T-helper 1 cell treated with Interleukin-12 subunit alpha and Interleukin-12 subunit beta and Interleukin-4 antibody, amounts not matched to agents 30 ng/mL and 1 ng/mL, for 36 hours (primary cell): ENCODE measurements around the gene NOCT. TPM values are rescaled to one million over a fixed set of nuclear protein-coding genes. Genes with fewer than 3 reads are reported as not detected.
"Not testable (repeated sequence)": the region's sequence is repeated elsewhere in the genome, so short reads cannot be mapped to it uniquely, and the experiment has no call there.

Experiments used
- intact Hi-C: fragments of 100-400 bp; cut with micrococcal nuclease; formaldehyde crosslinking; loops from one replicate; pipeline ENCODE4 v1.15.1; 2024
- total RNA-seq: library from RNA; stranded (reverse); gene quantifications from 2 replicates; pipeline ENCODE4 v1.2.3, GENCODE V29; 2022

Gene NOCT, protein sequence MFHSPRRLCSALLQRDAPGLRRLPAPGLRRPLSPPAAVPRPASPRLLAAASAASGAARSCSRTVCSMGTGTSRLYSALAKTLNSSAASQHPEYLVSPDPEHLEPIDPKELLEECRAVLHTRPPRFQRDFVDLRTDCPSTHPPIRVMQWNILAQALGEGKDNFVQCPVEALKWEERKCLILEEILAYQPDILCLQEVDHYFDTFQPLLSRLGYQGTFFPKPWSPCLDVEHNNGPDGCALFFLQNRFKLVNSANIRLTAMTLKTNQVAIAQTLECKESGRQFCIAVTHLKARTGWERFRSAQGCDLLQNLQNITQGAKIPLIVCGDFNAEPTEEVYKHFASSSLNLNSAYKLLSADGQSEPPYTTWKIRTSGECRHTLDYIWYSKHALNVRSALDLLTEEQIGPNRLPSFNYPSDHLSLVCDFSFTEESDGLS
- total RNA-seq = 11.5 and 12.8 TPM in 2 replicates

DNA sequence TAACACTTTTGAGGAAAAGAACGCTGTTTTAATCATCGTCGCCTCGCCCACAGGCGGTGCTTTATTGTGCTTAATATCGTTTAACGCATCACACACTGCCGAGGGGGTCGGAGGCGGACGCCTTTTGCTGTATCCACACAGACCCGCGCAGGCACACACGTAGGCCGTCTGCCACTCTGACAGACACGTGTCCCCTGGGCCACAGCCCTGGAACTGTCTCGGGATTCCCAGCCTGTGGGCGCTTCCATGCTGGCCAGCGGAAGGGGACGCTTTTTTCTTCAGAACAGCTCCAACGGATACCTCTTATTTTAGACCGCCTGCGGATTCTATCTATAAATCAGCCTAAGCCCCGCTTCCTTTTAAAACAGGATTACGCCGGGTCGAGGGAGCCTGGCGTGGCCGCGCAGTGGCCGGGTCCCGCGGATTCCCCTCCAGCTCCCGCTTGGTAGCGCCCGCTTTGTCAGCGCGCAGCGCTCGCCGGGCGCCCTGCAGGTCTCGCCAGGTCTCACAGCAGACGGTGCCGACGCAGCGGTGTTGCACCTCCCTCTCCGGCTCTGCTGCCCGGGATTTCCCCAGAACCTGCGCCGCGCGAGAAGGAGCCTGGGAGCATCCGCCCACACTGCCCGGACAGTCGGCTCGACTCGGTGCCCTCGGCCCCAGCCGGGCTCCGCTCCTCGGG lies at the start of gene NOCT:
NOCT (plus strand) TSS at position 513 of the 679 bp plus-strand sequence. CDS start 201 bp downstream, outside the sequence.
- intact Hi-C loops = loop anchor here (1.0 to 10.0 kb wide), 12 partner anchors 15 to 1507 kb away; partner anchors contain the start of genes NAA15, SCOC, SETD7 and SLC7A11

- intact Hi-C loops = no loop called here
Measured at GRCh38 chr4:138967313-138967712, 48.3 kb upstream of the NOCT start.

DNA sequence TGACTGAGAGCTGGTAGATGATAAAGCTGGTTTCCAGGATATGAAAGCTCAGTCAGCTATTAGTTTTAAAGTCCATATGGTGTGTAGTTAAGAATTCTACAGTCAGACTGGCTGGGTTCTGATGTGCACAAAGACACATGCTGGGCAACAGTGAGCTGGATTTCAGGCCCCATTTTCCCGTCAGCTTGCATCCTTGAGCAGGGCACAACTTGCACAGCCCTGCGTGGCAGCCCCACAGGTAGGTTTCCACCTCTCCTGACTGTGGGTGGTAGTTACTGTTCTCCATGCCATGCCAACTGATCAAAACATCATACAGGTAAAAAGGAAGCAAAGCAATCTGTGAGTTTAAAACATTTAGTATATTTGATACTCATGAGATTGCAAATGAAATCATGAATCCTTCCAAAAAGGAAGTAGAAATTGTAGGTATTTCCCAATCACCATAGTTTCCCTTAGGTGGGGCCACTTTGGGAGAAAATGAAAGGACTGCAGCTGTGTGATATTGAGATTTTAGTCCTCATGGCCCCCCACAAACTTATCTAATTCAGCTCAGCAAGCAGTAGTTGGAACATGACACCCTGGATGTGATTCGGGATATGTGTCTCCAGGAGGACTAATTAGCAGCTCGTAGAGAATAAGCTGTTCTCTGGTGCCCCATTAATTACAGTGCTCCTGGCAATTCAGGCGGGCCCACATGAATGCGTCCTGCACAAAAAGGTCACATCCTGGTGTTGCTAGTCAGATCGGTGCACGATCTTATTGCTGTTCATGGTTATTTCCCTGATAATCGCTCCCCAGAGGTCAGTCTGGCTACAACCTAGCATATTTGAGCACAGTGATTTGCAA lies 42.4 kb upstream of the NOCT start:
- intact Hi-C loops = no loop called here

GRCh38 chr4:138975225-138975624 lies 40.4 kb upstream of the NOCT start:
- intact Hi-C loops = no loop called here

- intact Hi-C loops = no loop called here
Measured at GRCh38 chr4:138976526-138976925, 39.1 kb upstream of the NOCT start.

DNA sequence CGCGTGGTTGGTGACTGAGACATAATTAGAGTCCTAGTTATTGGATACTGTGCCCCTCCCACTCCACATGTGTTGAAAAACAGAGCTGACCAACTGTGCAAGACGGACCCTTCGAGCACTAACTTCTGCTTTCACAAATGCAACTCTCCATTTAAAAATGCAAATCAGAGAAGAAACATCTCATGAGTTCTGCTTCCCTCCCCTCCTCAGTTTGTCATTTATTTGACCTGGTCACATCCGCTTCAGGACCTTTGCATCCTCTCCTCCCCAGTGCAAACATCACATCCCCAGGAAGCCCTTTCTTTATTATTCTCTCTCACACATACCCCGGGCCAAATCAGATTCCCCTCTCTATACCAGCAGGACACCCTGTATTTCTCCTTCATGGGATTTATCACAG lies 38.1 kb upstream of the NOCT start:
- intact Hi-C loops = no loop called here

DNA sequence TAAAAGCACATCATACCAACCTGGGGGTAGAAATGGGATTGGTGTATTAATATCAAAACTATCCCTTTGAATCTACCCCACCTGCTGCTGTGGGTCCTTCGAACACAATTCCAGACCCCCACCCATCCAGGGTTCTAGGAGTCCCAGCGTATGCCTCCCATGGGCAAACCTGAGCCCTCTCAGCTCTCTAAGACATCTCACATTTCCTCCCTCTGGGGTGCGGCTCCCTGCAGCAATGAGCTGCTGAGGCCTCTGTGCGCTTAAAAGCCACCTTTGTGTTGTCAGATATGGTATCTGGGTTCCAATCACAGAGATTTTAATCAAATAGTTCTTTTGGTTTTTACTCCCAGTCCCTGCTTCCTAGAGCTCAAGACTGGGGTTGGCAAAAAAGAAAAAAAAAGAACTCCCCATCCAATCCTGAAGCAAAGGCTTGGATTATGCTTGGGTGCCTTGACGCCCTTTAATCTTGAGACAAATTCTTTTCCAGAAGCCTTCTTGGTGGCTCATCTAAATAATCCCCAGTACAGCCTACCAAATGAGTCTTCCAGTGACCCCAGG lies 37.5 kb upstream of the NOCT start:
- intact Hi-C loops = no loop called here

GRCh38 chr4:138978600-138978999 lies 37.0 kb upstream of the NOCT start:
- intact Hi-C loops = no loop called here

- intact Hi-C loops = no loop called here
Measured at GRCh38 chr4:138979742-138980141, 35.8 kb upstream of the NOCT start.

- intact Hi-C loops = no loop called here
Measured at GRCh38 chr4:138981930-138982390, 33.6 kb upstream of the NOCT start.

DNA sequence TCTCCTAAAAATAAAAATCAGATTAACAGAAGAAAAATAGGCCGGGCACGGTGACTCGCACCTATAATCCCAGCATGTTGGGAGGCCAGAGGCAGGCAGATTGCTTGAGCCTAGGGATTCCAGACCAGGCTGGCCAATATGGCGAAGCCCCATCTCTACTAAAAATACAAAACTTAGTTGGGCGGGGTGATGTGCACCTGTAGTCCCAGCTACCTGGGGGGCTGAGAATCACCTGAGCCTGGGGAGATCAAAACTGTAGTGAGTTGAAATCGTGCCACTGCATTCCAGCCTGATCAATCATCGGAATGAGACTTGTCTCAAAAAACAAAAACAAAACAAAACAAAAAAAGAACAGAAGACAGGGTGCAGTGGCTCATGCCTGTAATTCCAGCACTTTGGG lies 32.8 kb upstream of the NOCT start:
- intact Hi-C loops = no loop called here

- intact Hi-C loops = no loop called here
Measured at GRCh38 chr4:138983690-138984089, 31.9 kb upstream of the NOCT start.

DNA sequence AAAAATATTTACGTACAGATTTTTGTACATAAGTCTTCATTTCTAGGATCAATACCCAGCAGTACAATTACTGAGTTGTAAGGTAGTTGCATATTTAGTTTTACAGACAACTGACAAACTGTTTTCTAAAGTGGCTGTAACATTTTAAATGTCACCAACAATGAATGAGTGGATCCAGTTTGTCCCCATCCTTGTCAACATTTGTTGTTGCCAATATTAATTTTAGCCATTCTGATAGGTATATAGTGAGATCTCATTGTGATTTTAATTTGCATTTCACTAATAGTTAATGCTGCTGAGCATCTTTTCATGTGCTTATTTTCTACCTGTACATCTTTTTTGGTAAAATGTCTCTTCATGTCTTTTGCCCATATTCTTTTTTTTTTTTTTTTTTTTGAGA lies 30.9 kb upstream of the NOCT start:
- intact Hi-C loops = no loop called here

GRCh38 chr4:138992676-138993075 lies 22.9 kb upstream of the NOCT start:
- intact Hi-C loops = no loop called here

DNA sequence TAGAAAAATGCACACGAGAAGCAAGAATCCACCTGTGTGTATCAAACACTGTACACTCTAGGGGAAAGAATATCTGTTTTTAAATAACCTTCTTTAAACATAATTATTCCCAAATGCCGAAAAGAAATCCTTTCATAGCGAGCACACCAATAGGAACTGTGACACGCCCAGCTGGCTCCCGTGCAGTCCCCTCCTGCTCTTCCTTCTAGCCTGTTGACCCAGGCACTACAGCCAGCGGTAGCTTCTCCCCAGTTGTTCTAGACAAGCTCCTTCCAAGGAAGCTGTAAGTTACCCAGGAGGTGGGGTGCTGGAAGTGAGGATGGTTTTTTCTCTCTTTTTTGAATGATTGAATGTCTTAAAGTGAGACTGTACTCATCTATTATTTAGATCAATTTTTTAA lies 19.5 kb upstream of the NOCT start:
- intact Hi-C loops = no loop called here

DNA sequence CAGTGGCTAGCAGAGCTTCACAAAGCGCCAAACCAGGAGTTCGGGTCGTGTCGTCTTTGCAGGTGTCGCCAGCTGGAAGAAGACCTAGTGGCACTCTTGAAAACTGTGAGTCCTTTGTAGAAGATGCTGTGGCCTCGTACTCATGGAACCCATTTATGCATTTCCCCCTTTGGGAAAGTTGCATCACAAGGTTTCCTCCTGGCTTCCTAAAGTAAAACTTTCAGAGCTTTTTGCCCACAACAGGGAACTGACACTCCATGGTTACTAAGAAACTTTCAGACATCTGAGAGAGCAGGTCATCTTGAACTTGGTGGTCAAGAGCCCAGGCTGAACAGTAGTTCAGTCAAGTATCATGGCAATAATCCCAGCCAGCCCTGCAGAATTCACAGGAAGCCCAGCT lies 15.9 kb upstream of the NOCT start:
- intact Hi-C loops = no loop called here

DNA sequence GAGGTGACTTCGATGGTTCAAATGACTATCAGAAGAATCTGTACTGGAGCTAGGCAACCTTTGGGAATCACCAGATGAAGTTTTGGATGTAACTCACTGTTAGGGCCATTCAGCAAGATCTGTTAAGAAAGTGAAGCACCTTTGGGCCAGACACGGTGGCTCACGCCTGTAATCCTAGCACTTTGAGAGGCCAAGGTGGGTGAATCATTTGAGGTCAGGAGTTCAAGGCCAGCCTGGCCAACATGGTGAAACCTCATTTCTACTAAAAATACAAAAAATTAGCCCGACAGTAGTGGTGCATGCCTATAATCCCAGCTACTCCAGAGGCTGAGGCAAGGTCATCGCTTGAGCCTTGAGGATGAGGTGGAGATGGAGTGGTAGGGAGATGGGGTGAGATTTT lies 15.4 kb upstream of the NOCT start:
- intact Hi-C loops = not testable (repeated sequence)

GRCh38 chr4:139001430-139001829 lies 14.2 kb upstream of the NOCT start:
- intact Hi-C loops = not testable (repeated sequence)

GRCh38 chr4:139003668-139004067 lies 11.9 kb upstream of the NOCT start:
- intact Hi-C loops = not testable (repeated sequence)

DNA sequence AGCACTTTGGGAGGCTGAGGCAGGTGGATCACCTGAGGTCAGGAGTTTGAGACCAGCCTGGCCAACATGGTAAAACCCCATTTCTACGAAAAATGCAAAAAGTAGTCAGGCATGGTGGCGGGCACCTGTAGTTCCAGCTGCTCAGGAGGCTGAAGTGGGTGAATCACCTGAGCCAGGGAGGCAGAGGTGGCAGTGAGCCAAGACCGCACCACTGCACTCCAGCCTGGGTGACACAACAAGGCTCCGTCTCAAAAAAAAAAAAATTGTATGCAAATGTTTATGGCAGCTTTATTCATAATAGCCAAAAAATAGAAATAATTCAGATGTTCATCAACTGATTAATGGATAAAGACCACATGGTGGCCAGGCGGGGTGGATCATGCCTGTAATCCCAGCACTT lies 9.8 kb upstream of the NOCT start:
- intact Hi-C loops = no loop called here

- intact Hi-C loops = no loop called here
Measured at GRCh38 chr4:139007640-139008039, 7.9 kb upstream of the NOCT start.
